ENCODE data around the gene RAP1A. TPM values are rescaled to one million over a fixed set of nuclear protein-coding genes. Genes with fewer than 3 reads are reported as not detected.

Gene RAP1A
- polyA plus RNA-seq, 3 donors from 2014 or later, result 45.6 to 67.3 (median 61.1) TPM

DNA sequence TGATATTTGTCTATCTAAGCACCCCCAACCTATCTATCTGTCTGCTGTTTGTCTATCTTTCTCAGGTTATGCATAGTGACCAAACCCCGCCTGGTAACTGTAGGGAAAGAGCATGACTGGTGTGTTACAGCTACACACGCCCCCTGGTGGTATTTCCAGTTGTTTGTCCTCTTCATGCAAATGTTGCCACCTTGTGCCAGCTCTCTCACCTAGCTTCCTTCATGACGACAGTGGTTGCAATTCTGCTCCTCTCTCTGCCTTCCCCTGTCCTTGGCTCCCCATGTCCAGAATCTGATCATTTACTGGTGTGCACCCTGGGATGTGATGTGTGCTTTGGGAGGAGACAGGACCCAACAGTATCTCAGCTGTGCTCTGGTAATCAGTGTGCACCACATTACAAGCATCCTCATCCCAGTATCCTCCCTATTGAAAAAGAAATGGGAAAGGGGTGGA lies 127.7 kb downstream of the RAP1A start:
- peak; percentile 45 to 56 (median 54) for DNase-seq
- Mint-ChIP-seq H3K4me3 (no peak overlapping the region), H3K36me3 (no peaks in the 10 kb centered on the region), H3K9me3 (no peaks in the 10 kb centered on the region), H3K27ac (peak overlapping the region in 1 of 6 donors; percentile 10), H3K27me3 (ENCODE audit: low read depth in 3 of 3) (peaks cover 2 to 5% (median 3%) of the 10 kb centered on the region in 3 donors), H3K4me1 (peaks cover 0 to 2% of the 10 kb centered on the region in 2 donors)

DNA sequence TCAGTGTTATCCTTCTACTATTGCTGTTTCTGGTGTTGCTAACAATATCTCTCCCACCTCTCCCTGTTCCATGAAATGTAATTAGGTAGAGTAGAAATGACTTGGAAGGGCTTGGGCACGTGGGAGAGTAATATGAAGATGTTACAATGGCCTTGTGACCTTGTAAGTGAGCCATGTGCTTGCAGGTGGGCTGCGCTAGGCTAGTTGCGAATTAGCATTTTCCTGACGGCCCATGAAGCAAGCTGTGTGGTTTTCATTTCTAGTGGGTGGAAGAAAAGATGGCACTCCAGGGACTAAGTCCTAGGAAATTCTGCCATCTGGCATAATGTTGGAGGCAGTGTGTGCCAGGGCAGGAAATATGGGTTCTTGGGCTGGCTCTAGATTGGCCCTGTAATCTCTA lies 128.4 kb downstream of the RAP1A start:
- no peaks in the 10 kb centered on the region for H3K9me3 Mint-ChIP-seq
- no peak overlapping the region for H3K4me3 Mint-ChIP-seq
- H3K4me1 Mint-ChIP-seq, result peaks cover 0 to 2% of the 10 kb centered on the region in 2 donors
- no peak for DNase-seq
- peaks cover 2 to 3% (median 3%) of the 10 kb centered on the region in 3 donors for H3K27me3 Mint-ChIP-seq (ENCODE audit: low read depth in 3 of 3)
- peak overlapping the region in 1 of 6 donors; percentile 9 for H3K27ac Mint-ChIP-seq
- no peaks in the 10 kb centered on the region for H3K36me3 Mint-ChIP-seq

GRCh38 chr1:111749628-111750027 lies 130.0 kb downstream of the RAP1A start:
- DNase-seq, result no peak
- Mint-ChIP-seq H3K36me3 (no peaks in the 10 kb centered on the region), H3K27ac (no peak overlapping the region), H3K9me3 (no peaks in the 10 kb centered on the region), H3K27me3 (ENCODE audit: low read depth in 3 of 3) (peaks cover 2 to 3% (median 2%) of the 10 kb centered on the region in 3 donors), H3K4me3 (no peak overlapping the region), H3K4me1 (peaks cover 3 to 4% of the 10 kb centered on the region in 2 donors)

DNA sequence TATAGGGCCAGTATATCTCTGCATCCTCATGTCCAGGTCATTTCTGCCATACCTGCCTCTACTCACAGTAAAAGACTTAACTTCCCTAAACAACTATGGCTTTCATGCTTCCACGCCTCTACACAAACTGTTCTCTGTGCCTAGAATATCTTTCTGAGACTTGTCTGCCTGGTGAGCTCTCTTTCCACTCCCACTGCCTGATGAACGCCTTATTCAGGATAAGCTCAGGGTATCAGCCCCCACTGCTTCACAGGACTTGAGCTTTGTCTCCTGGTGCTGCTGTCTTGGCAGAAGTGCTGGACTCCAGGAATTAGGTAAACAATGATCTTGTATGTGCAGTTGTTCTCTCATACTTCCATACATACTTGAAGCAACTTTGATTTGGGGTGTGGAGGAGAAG lies 131.3 kb downstream of the RAP1A start:
- Mint-ChIP-seq H3K4me1 (peaks cover 13 to 14% of the 10 kb centered on the region in 2 donors), H3K36me3 (no peaks in the 10 kb centered on the region), H3K27ac (peak overlapping the region in 1 of 6 donors; percentile 54), H3K9me3 (no peaks in the 10 kb centered on the region), H3K4me3 (no peak overlapping the region), H3K27me3 (ENCODE audit: low read depth in 3 of 3) (peaks cover 4 to 9% (median 9%) of the 10 kb centered on the region in 3 donors)
- no peak for DNase-seq

DNA sequence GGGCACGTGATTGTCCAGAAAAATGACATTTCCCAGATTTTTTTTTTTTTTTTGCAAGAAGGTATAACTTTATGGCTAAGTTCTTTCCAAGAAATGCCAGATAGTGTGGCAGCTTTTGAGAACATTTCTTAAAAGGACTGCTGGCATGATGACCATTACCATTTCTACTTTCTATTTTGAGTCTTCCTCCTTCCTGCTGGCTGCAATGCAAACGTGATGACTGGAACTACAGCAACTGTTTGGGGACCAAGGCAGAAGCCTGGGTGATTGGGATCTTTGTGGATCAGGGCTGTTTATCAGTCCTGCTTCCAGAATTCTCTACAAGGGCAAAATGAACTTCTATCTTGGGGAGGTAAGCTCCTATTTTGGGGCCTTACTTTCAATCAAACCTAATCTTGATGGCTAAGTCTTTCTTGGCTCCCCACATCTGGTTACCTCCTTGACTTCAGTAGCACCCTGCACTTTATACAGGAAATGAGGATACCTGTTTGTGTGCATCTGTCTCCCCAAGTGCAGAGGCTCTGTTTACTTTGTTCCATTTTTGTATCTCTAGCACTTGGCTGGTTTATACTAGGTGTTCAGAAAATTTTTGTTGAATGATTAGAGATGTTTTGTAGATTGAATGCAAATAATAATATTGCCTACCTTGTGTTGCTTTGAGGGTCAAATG lies 132.5 kb downstream of the RAP1A start:
- no peaks in the 10 kb centered on the region for H3K36me3 Mint-ChIP-seq
- no peak overlapping the region for H3K4me3 Mint-ChIP-seq
- no peak for DNase-seq
- peaks cover 22 to 23% of the 10 kb centered on the region in 2 donors for H3K4me1 Mint-ChIP-seq
- H3K9me3 Mint-ChIP-seq, result no peaks in the 10 kb centered on the region
- peaks cover 4 to 9% (median 9%) of the 10 kb centered on the region in 3 donors for H3K27me3 Mint-ChIP-seq (ENCODE audit: low read depth in 3 of 3)
- H3K27ac Mint-ChIP-seq, result peak overlapping the region in 5 of 6 donors; percentile 14 to 70 (median 54)

DNA sequence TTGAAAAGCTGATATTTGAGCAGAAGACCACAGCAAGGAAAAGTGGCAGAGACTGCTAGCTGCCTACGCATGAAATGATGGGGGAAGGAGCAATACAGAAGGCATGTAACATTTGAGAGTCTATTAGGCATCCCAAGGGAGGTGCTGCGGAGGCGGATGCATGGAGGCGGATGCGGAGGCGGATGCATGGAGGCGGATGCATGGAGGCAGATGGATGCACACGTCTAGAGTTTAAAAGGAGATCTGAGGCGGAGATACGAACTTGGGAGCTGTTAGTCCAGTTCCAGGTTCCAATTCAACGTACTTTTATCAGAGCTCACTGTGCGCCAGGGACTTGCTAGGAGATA lies 135.4 kb downstream of the RAP1A start:
- Mint-ChIP-seq H3K9me3 (no peaks in the 10 kb centered on the region), H3K36me3 (peaks cover 3 to 12% (median 6%) of the 10 kb centered on the region in 3 donors), H3K27me3 (ENCODE audit: low read depth in 3 of 3) (peaks cover 2 to 9% (median 9%) of the 10 kb centered on the region in 3 donors), H3K4me3 (peak overlapping the region; percentile 85 to 100 (median 99)), H3K4me1 (peaks cover 29 to 41% of the 10 kb centered on the region in 2 donors), H3K27ac (peak overlapping the region; percentile 96 to 99 (median 98))
- DNase-seq, result no peak

GRCh38 chr1:111755331-111756123 lies 135.9 kb downstream of the RAP1A start, which contains the start of gene DDX20:
Gene DDX20 (plus strand): TSS chr1:111755901. CDS start chr1:111755925, 24 bp downstream.
- DNase-seq, result peak; percentile 95 to 97 (median 96)
- H3K4me3 Mint-ChIP-seq, result peak within 1 kb of the TSS; percentile 85 to 100 (median 99)
- peak within 1 kb of the TSS; percentile 96 to 100 (median 98) for H3K27ac Mint-ChIP-seq
- no peaks in the 10 kb centered on the region for H3K9me3 Mint-ChIP-seq
- peaks cover 2 to 11% (median 9%) of the 10 kb centered on the region in 3 donors for H3K27me3 Mint-ChIP-seq (ENCODE audit: low read depth in 3 of 3)
- H3K4me1 Mint-ChIP-seq, result peaks cover 29 to 44% of the 10 kb centered on the region in 2 donors
- H3K36me3 Mint-ChIP-seq, result peaks cover 3 to 14% (median 9%) of the 10 kb centered on the region in 3 donors

DNA sequence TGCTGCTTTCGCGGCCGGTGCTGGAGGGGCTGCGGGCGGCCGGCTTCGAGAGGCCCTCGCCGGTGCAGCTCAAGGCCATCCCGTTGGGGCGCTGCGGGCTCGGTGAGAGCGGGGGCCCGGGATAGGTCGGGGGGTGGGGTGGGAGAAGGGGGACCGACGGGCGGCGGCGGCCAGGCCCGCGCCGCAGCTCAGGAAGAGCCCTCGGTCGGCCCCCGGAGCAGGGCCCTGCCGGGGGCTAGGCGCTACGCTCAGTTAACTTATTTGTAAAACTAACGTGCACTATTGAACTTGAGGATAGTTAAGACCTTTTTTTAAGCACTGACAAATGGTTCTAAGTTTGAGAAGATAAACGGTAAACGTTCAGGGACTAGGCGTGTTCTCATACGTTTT lies 136.5 kb downstream of the RAP1A start:
- Mint-ChIP-seq H3K36me3 (peaks cover 3 to 14% (median 14%) of the 10 kb centered on the region in 3 donors), H3K4me1 (peaks cover 29 to 44% of the 10 kb centered on the region in 2 donors), H3K9me3 (no peaks in the 10 kb centered on the region), H3K27ac (peak overlapping the region; percentile 84 to 100 (median 96)), H3K27me3 (ENCODE audit: low read depth in 3 of 3) (peaks cover 2 to 11% (median 9%) of the 10 kb centered on the region in 3 donors), H3K4me3 (peak overlapping the region; percentile 85 to 100 (median 99))
- no peak for DNase-seq

GRCh38 chr1:111758373-111758772 lies 138.8 kb downstream of the RAP1A start:
- no peak for DNase-seq
- Mint-ChIP-seq H3K4me3 (peak overlapping the region in 3 of 5 donors; percentile 23 to 56 (median 33)), H3K27ac (peak overlapping the region in 4 of 6 donors; percentile 5 to 68 (median 28)), H3K4me1 (peaks cover 29 to 44% of the 10 kb centered on the region in 2 donors), H3K9me3 (no peaks in the 10 kb centered on the region), H3K36me3 (peaks cover 12 to 26% (median 23%) of the 10 kb centered on the region in 3 donors), H3K27me3 (ENCODE audit: low read depth in 3 of 3) (peaks cover 2 to 9% (median 9%) of the 10 kb centered on the region in 3 donors)

- Mint-ChIP-seq H3K4me3 (no peak overlapping the region), H3K4me1 (peaks cover 12 to 25% of the 10 kb centered on the region in 2 donors), H3K27me3 (ENCODE audit: low read depth in 3 of 3) (peaks cover 0 to 2% (median 0%) of the 10 kb centered on the region in 3 donors), H3K27ac (no peak overlapping the region), H3K9me3 (no peaks in the 10 kb centered on the region), H3K36me3 (peaks cover 21 to 53% (median 34%) of the 10 kb centered on the region in 3 donors)
- no peak for DNase-seq
Observed at GRCh38 chr1:111761717-111762116, 142.1 kb downstream of the RAP1A start.

GRCh38 chr1:111762332-111762731 lies 142.7 kb downstream of the RAP1A start:
- Mint-ChIP-seq H3K4me1 (peaks cover 6 to 18% of the 10 kb centered on the region in 2 donors), H3K9me3 (no peaks in the 10 kb centered on the region), H3K27me3 (ENCODE audit: low read depth in 3 of 3) (peaks cover 0 to 2% (median 0%) of the 10 kb centered on the region in 3 donors), H3K4me3 (no peak overlapping the region), H3K27ac (no peak overlapping the region), H3K36me3 (peaks cover 21 to 55% (median 39%) of the 10 kb centered on the region in 3 donors)
- no peak for DNase-seq
